Lower leg skin (tissue), 3 donors: ENCODE results near the gene PLD2.

Source experiments
- POLR2A ChIP-seq, 2 donors: fragments of 450-650 bp; IDR thresholded peaks; one replicate each; pipeline ENCODE4 v1.6.1; 2016 to 2017; ENCODE audit warnings: antibody characterized with exemption in 2 of 2, mild to moderate bottlenecking in 1 of 2, moderate library complexity in 1 of 2
- TF ChIP-seq, protein P1 (sequence below), 3 donors: fragments of 450-650 bp; IDR thresholded peaks; one replicate each; pipeline ENCODE4 v1.5.1; 2016; ENCODE audit warnings: antibody characterized with exemption in 3 of 3, mild to moderate bottlenecking in 3 of 3, moderate library complexity in 2 of 3

- TF ChIP-seq, protein P1, sequence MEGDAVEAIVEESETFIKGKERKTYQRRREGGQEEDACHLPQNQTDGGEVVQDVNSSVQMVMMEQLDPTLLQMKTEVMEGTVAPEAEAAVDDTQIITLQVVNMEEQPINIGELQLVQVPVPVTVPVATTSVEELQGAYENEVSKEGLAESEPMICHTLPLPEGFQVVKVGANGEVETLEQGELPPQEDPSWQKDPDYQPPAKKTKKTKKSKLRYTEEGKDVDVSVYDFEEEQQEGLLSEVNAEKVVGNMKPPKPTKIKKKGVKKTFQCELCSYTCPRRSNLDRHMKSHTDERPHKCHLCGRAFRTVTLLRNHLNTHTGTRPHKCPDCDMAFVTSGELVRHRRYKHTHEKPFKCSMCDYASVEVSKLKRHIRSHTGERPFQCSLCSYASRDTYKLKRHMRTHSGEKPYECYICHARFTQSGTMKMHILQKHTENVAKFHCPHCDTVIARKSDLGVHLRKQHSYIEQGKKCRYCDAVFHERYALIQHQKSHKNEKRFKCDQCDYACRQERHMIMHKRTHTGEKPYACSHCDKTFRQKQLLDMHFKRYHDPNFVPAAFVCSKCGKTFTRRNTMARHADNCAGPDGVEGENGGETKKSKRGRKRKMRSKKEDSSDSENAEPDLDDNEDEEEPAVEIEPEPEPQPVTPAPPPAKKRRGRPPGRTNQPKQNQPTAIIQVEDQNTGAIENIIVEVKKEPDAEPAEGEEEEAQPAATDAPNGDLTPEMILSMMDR (IDR thresholded peaks at IDR 0.05): no peak
- TF ChIP-seq POLR2A (IDR thresholded peaks at IDR 0.05): no peak
Observed at GRCh38 chr17:4777969-4778760, 28.8 kb upstream of the PLD2 start.
